ENCODE measurements around the gene CHL1.
"Not testable (repeated sequence)": the region's sequence is repeated elsewhere in the genome, so short reads cannot be mapped to it uniquely, and the experiment has no call there.

Gene CHL1

DNA sequence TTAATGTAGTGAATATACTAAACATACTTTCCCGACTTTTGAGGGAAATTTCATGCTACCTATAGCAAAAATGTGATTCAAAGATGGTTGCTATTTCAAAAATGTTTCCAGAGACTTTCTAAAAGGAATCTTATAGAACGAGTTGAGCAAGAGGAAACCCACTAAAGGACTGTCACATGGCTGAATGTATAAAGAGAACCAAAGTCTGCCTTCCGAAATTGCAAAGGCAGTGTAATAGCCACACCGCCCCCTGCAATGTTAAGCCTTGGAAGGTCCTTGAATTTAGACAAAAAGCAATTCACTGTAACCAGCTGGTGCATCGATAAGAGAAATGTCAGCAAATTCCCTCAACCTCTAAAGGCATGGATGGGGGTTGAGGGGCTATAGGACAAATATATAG is 142.8 kb downstream of the CHL1 start:
- no peak for DNase-seq

- no peak for DNase-seq
These were observed 145.4 kb downstream of the CHL1 start for GRCh38 chr3:341998-342397.

DNA sequence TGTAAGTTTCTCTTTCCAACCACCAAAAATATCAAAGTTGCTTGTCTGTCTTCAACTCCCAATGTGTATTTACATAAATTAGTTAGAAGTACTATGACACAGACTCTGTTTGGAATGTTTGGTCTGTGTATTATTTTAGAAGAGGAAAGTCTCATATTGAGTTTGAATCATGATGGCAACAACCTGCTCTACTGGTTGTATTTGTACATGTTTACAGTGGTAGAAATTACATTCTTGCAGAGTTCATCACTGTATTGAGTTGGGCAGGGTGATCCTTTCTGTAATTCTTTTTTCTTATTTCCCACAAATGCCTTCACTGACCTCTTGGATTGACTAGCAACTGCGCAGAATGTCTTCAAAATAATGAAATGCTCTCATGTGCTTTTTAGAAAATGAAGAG is 149.6 kb downstream of the CHL1 start:
- DNase-seq: no peak

DNA sequence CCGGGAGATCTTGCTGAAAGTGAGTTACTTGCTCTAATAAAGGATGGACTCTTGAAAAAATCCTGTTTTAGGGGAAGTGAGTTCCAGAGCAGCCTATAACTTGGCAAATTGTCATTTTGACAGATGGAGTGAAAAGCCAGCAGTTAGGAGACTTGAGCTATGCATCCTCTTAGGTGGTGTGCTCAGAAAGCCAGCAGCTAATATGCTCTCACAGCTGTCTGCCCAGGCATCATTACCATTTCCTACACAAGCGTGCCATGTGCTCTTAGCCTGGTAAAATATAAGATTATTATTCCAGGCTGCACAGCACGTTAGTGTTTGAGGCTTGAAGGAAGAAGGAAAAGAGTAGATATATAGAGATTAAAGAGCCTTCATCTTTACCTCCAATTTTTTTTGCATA is 151.0 kb downstream of the CHL1 start:
- no peak for DNase-seq

DNA sequence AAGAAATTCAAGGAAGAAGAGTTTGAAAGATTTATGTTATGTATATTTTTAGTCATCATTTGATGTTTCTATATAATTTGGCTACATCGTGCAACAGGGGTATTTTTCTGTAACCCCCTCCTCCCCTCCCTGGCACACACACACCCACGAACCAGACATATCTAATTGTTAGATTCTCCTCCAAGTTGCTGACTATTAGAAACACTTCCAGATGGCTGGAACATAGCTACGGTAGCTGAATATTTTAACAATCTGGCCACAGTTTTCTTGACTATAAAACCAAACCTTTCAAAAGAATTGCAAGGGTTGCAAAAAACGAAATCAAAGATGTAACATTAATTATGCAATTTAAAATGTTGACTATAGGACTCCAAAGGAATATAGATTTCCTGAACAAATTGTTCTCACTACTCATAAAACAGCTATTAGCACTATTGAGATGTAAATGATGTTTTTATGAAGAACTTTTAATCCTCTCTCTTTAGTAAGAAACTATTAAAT is 154.4 kb downstream of the CHL1 start:
- DNase-seq: no peak

DNA sequence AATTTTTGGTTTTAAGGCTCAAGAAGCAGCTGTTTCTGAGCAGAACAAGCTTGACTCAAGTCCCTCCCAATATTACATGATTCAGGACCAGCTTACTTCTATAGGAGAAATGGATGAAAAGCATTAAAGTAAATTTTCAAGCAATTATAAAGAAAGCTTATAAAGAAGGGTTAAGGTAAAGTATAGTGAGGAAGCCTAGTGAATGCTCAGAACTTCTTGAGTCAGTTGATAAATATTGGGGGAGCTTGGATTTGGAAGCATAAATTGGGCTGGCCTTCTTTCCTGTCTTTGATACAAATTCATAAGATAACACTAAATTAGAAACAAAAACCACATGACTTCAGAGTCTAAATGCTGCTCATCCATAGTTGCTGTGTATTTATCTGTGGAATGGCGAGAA is 156.0 kb downstream of the CHL1 start:
- DNase-seq: no peak

- DNase-seq: no peak
These were observed 156.7 kb downstream of the CHL1 start for GRCh38 chr3:353191-353739.

GRCh38 chr3:354432-354831 is 157.9 kb downstream of the CHL1 start:
- DNase-seq: no peak

DNA sequence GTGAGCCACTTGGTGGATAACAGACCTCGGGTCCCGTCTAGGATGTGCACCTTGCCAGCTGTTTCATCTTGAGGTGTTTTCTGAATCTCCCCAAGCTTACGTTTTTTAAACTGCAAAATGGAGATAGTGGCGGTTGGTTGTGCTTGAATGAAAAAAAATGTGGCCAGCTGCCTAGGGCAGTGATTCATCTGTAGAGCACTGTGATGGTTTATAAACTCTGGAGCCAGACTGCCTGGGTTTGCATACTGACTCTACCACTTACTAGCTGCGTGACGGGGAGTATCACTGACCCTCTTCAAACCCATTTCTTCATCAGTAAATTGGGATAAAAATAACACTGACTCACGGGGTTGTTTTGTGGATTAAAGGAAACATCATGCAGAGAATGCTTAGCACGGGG is 159.1 kb downstream of the CHL1 start:
- no peak for DNase-seq

- DNase-seq: no peak
These were observed 160.4 kb downstream of the CHL1 start for GRCh38 chr3:356952-357351.

- DNase-seq: no peak
These were observed 163.1 kb downstream of the CHL1 start for GRCh38 chr3:359672-360071.

- no peak for DNase-seq
These were observed 166.2 kb downstream of the CHL1 start for GRCh38 chr3:362681-363338.

DNA sequence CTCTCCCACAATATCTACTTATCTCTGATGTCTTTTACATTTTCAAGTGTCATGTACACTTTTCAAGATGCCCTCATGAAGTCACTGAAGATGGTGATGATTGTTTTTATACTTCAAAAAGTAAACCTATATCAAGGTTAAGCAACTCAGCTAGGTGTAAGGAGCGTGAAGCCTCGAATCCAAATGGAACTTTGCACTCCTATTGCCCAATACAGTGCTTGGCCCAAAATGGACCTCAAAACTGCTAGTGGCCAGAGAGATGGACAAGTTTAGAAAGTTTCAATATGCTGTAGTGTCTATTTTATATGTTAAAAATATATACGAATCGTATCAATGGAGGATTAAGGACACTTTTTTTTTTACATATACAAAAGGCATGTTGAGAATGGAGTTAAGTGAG is 167.7 kb downstream of the CHL1 start:
- no peak for DNase-seq

GRCh38 chr3:365268-365667 is 168.7 kb downstream of the CHL1 start:
- DNase-seq: no peak

GRCh38 chr3:366253-366652 is 169.7 kb downstream of the CHL1 start:
- DNase-seq: not testable (repeated sequence)

DNA sequence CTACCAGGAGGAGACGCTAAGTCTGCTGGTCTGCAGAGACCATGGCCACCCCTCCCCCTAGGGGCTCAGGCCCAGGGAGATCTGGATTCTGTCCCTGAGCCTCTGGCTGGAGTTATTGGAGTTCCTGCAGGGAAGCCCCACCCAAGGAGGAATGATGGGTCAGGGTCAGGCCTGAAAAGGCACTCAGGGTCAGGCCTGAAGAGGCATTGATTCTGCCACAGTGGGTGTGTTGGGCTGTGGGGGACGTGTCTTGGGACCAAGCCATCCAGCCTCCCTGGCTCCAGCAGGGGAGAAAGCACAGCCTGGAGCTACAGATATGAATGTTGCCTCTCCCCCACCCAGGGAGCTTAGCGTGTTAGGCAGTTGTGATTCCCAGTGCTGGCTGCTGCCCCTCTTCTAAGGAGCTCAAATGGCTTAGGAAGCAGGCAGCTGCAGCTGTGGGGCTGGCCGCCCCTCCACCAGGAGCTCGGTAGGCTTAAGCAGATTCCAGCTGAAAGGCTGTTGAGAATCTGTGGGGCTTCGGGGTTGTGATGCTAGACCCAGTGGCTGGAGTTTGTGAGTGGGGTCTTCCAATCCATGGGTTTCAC is 176.7 kb downstream of the CHL1 start:
- DNase-seq: no peak

DNA sequence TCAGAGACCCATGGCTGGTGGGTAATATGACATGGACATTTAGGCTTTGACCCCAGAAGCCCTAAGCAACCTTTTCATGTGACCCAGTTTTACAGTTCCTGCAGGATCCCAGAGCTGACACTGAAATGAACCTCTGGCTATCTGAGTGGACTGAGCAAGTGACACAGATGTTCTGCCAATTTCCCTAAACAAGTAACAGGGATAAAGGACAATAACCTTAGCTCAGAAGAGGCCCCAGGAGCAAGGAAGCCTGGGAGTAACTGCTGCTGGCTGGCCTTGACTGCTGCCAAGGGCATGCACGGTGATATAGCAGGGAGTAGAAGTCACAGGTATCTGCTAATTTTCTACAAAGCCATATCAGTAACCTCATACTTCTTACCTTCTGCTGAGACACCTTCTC is 177.9 kb downstream of the CHL1 start:
- DNase-seq: no peak

DNA sequence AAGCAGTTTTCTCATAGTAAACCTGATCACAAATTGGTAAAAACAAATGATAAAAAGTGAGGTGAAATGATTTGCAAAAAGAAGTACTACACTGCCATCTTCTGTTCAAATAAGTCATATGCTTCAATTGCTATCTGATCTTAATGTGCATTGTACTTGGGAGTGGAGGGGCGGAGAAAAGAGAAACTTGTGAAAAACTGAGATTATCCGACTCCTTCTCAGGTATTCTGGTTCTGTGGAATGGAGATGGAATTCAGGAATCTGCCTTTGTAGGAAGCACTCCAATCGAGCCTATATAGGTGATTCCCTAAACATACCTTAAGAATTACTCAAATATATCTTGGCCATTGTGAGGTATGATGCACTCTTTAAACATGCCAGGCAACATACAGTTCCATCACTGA is 180.6 kb downstream of the CHL1 start:
- DNase-seq: no peak

GRCh38 chr3:380801-381200 is 184.2 kb downstream of the CHL1 start:
- DNase-seq: no peak

- no peak for DNase-seq
These were observed 188.6 kb downstream of the CHL1 start for GRCh38 chr3:385151-385550.

DNA sequence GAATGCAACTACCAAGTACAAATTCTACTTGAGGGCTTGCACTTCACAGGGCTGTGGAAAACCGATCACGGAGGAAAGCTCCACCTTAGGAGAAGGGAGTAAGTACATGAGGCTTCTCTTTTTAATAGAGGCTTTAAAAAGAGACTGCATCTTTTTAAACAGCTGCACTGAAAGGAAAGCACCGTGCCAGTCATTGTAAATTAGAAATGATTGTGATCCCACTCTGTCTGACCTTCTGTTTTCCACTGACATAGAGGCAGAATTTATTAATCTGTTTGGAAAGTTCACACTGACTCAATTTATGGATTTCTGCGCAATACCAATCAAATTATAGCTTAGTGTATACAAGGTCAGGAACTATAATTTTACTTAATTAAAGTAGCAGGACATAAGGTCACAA is 198.2 kb downstream of the CHL1 start:
- DNase-seq: no peak

- DNase-seq: no peak
These were observed 199.7 kb downstream of the CHL1 start for GRCh38 chr3:396293-396692.

GRCh38 chr3:399647-400046 is 203.1 kb downstream of the CHL1 start:
- no peak for DNase-seq

DNA sequence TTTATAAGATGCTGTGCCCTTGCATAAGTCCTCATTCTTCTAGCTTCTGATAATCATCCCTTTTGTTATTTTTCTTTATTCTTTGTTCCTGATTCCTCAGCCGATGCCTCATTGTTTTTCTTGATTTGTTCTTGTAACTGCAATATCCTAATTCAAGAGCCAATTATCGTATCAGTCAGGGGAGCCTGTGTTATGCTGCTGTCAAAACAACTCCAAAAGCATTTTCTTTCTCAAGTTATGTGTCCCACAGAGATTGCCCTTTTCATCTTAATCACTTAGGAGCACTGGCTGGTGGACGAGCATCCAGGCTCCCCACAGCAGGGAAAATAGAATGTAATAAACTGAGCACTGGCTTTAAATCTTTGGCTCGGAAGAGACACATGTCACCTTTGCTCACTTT is 207.3 kb downstream of the CHL1 start:
- no peak for DNase-seq

GRCh38 chr3:409011-409410 is 212.4 kb downstream of the CHL1 start:
- no peak for DNase-seq
